22Rv1 (cell line): ENCODE data around the gene KRT33B.

ENCODE experiments used
- CTCF ChIP-seq: fragments of 450-650 bp; IDR thresholded peaks from 2 replicates; pipeline ENCODE4 v1.5.1; 2017; ENCODE audit warnings: mild to moderate bottlenecking
- ZFX ChIP-seq: fragments of 450-650 bp; IDR thresholded peaks from 2 replicates; pipeline ENCODE4 v1.6.1; 2017; ENCODE audit warnings: antibody characterized with exemption, borderline replicate concordance

- TF ChIP-seq CTCF, result no peak
- TF ChIP-seq ZFX, result no peak
Measured at GRCh38 chr17:41391535-41391934, 21.9 kb upstream of the KRT33B start.
